ENCODE results near the gene FEN1. TPM values are rescaled to one million over a fixed set of nuclear protein-coding genes. Genes with fewer than 3 reads are reported as not detected.

FEN1 gene
- total and polyA plus RNA-seq, 7 donors, result 5.7 to 30.3 (median 10.3) TPM

DNA sequence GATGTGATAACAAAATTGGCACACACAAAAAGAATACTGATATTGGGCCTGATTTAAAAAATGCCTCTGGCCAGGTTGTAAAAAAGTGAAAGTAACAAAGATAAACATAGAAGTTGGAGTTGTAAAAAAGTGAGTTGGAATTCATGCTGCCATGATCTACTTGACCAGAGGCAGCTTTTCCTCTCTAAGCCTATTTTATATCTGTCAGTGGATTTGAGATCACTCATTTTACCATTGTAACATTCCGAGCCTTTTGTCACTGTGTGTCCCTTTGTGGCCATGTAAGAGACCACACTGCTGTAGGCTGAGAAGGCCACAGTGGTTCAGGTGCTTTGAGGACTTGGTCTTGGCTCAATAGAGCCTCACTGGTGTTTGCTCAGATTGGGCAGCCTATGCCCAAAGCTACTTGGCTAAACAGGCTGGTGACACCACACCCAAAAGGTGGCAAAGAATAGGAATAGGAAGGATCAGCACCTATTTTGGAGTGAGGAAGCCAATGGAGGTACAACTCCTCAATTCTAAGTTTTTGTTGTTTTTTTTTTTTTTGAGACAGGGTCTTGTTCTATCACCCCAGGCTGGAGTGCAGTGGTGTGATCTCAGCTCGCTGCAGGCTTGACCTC is 7.1 kb downstream of the FEN1 start:
- Histone ChIP-seq H3K27ac (no peak overlapping the region), H3K9me3 (no peaks in the 10 kb centered on the region), H3K27me3 (ENCODE audit: insufficient read depth in 3 of 3, low read length in 2 of 3) (no peaks in the 10 kb centered on the region), H3K4me1 (peaks cover 4% of the 10 kb centered on the region), H3K36me3 (ENCODE audit: insufficient read depth in 1 of 2, low read depth in 1 of 2) (peaks cover 2 to 16% of the 10 kb centered on the region in 2 donors), H3K4me3 (no peak overlapping the region)
- WGBS, 3 donors, result 97 to 99% (median 97%) methylated on average over 2 of the region's 2 CpGs
- DNase-seq (no peak), ATAC-seq (no peak)
- intact Hi-C loops (cut with DNase I), result loop anchor here (5.0 to 10.0 kb wide), 5 partner anchors 73 to 308 kb away; partner anchors contain the start of gene BEST1 (in 1 of the 2)
- no peak for TF ChIP-seq CTCF (IDR thresholded peaks at IDR 0.05)

DNA sequence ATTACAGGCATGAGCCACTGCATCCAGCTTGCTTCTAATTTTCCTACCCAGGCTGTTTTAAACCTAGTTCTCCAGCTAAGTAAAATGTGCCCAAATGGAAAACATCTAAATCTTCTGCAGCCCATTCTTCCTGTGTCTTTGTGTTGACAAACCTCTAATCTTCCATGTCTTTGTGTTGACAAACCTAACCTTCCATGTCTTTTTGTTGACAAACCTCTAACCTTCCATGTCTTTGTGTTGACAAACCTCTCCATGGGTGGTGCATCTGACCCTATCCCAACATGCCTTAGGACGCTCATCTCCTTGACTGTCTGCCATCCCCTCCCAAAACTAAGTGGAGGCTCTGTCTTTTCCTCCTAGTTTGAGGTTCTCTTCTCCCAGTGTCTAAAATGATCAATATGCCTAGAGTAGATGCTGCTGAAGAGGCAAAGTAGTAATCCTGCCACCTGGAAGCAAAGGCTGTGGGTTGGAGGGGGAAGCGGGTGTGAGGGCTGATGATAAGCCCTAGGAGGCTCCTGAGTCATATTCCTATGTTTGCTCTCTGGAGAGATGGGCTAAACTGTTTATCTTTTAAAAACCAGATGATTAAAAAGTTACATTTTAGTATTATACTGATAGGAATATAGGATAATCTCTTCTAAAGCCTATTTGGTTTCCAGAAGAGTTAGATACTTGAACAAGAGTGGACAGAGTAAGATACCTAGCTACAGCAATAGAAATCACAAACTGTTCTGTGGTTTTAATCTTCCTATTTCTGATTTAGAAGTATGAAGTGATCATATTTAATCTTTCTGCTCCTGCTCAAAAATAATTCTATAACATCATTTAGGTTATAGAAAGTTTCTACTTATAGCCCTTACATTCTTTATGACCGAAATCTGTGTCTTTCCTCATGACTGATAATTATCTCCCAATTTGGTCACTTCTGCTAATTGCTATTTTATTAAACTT is 7.9 kb downstream of the FEN1 start:
- no peak overlapping the region for H3K4me3 ChIP-seq
- peaks cover 4% of the 10 kb centered on the region for H3K4me1 ChIP-seq
- intact Hi-C loops (cut with DNase I), result no loop called here
- ATAC-seq, result no peak
- no peak for DNase-seq
- WGBS, 3 donors, result 71 to 92% (median 85%) methylated on average over 3 of the region's 3 CpGs
- H3K27ac ChIP-seq, result no peak overlapping the region
- H3K9me3 ChIP-seq, result no peaks in the 10 kb centered on the region
- TF ChIP-seq CTCF (IDR thresholded peaks at IDR 0.05), result no peak
- H3K36me3 ChIP-seq (ENCODE audit: insufficient read depth in 1 of 2, low read depth in 1 of 2), result peaks cover 2 to 18% of the 10 kb centered on the region in 2 donors
- H3K27me3 ChIP-seq (ENCODE audit: insufficient read depth in 3 of 3, low read length in 2 of 3), result no peaks in the 10 kb centered on the region

DNA sequence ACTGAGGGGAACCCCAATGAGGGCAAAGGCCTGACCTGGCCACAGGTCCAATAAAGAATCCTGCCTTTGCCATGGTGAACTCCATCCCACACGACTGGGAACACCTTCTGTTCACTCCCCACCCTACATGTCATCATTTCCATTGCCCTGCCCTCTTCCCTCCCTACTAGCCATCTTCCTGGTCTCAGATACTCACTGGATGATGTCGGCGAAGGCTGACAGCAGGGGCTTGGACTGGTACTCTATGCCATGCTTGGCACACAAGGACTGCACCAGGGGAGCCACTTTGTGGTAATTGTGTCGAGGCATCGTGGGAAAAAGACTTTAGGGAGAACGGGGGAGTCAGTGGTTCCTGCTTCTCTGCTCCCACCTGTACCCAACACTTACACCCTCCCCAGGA is 9.9 kb downstream of the FEN1 start:
- intact Hi-C loops (cut with DNase I), result no loop called here
- ATAC-seq (no peak), DNase-seq (no peak)
- Histone ChIP-seq H3K27me3 (ENCODE audit: insufficient read depth in 3 of 3, low read length in 2 of 3) (no peaks in the 10 kb centered on the region), H3K4me1 (peaks cover under 1% of the 10 kb centered on the region), H3K27ac (no peak overlapping the region), H3K9me3 (no peaks in the 10 kb centered on the region), H3K36me3 (ENCODE audit: insufficient read depth in 1 of 2, low read depth in 1 of 2) (peaks cover 2 to 14% of the 10 kb centered on the region in 2 donors), H3K4me3 (no peak overlapping the region)
- 86 to 90% (median 86%) methylated on average over 6 of the region's 6 CpGs for WGBS, 3 donors
- TF ChIP-seq CTCF (IDR thresholded peaks at IDR 0.05), result no peak

GRCh38 chr11:61803889-61804647 is 11.4 kb downstream of the FEN1 start:
- H3K27ac ChIP-seq, result no peak overlapping the region
- intact Hi-C loops (cut with DNase I), result no loop called here
- WGBS, 3 donors, result 66 to 69% (median 67%) methylated on average over 3 of the region's 3 CpGs
- ATAC-seq, result no peak
- no peaks in the 10 kb centered on the region for H3K4me1 ChIP-seq
- no peaks in the 10 kb centered on the region for H3K9me3 ChIP-seq
- TF ChIP-seq CTCF (IDR thresholded peaks at IDR 0.05), result no peak
- no peaks in the 10 kb centered on the region for H3K27me3 ChIP-seq (ENCODE audit: insufficient read depth in 3 of 3, low read length in 2 of 3)
- no peak overlapping the region for H3K4me3 ChIP-seq
- H3K36me3 ChIP-seq (ENCODE audit: insufficient read depth in 1 of 2, low read depth in 1 of 2), result peaks cover 2 to 25% of the 10 kb centered on the region in 2 donors
- DNase-seq, result no peak
